Measurements from ENCODE around the gene IGFBP1. TPM values are rescaled to one million over a fixed set of nuclear protein-coding genes. Genes with fewer than 3 reads are reported as not detected.

IGFBP1 gene
- polyA plus RNA-seq, 2 of the 4 experiments (the other 2 are of a cell fraction): 4.4 to 8.4 TPM

DNA sequence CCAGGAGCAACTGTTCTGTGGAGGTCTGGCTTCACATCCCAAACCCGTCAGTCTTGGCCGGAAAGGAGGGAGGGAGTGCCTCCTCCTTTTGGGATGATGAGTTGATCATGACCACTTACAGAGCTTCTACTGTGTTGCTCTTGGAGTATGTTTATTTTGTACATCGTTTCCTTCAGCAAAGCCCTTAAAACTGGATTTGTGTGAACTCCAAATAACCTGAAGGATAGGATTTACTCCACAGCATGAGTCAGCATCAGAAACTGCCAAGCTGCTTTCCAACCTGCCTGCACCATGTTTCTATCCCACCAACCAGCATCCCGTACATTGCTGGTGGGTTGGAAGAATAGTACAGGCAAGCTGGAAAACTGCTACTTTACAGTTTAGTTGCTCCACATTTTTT is 18.9 kb upstream of the IGFBP1 start:
- H3K4me3 ChIP-seq: no peak overlapping the region
- WGBS (ENCODE audit: missing lambda C conversion rate): 54% methylated on average over 4 of the region's 4 CpGs
- ChIA-PET POLR2A (no interaction called here), CTCF (interaction anchor here (1.8 kb wide), 1 partner anchor 15 kb away, joined by 6 read pairs; no protein-coding TSS in a partner anchor)
- H3K27ac ChIP-seq: peak overlapping the region in 1 of 2 experiments; percentile 15; a peak in 2 of 6 replicates
- no peak for TF ChIP-seq HOXA7 (CRISPR knock-in tag; IDR thresholded peaks at IDR 0.05)
- no peak for TF ChIP-seq HDAC2 (IDR thresholded peaks at IDR 0.05)
- no peak for TF ChIP-seq RAD21 (conservative IDR thresholded peaks at IDR 0.05 in 1 of 2, IDR thresholded peaks at IDR 0.05 in 1 of 2)
- TF ChIP-seq HOXB5 (CRISPR knock-in tag; IDR thresholded peaks at IDR 0.05): no peak
- no peak for TF ChIP-seq SREBF2 (IDR thresholded peaks at IDR 0.05)
- TF ChIP-seq, protein P1, sequence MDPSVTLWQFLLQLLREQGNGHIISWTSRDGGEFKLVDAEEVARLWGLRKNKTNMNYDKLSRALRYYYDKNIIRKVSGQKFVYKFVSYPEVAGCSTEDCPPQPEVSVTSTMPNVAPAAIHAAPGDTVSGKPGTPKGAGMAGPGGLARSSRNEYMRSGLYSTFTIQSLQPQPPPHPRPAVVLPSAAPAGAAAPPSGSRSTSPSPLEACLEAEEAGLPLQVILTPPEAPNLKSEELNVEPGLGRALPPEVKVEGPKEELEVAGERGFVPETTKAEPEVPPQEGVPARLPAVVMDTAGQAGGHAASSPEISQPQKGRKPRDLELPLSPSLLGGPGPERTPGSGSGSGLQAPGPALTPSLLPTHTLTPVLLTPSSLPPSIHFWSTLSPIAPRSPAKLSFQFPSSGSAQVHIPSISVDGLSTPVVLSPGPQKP (IDR thresholded peaks at IDR 0.05; ENCODE audit: low read depth, low read length): no peak
- TF ChIP-seq JUNB (IDR thresholded peaks at IDR 0.05): no peak
- TF ChIP-seq POLR2A (IDR thresholded peaks at IDR 0.05; ENCODE audit: low read length): no peak
- TF ChIP-seq, protein P2, sequence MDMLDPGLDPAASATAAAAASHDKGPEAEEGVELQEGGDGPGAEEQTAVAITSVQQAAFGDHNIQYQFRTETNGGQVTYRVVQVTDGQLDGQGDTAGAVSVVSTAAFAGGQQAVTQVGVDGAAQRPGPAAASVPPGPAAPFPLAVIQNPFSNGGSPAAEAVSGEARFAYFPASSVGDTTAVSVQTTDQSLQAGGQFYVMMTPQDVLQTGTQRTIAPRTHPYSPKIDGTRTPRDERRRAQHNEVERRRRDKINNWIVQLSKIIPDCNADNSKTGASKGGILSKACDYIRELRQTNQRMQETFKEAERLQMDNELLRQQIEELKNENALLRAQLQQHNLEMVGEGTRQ (IDR thresholded peaks at IDR 0.05): no peak
- TF ChIP-seq BHLHE40 (IDR thresholded peaks at IDR 0.05; ENCODE audit: low read depth, low read length): no peak
- no peak for TF ChIP-seq PHF8 (IDR thresholded peaks at IDR 0.05; ENCODE audit: borderline replicate concordance, low read depth)
- no peak for TF ChIP-seq NFE2L2 (conservative IDR thresholded peaks at IDR 0.05; ENCODE audit: low read length)
- no peak for TF ChIP-seq JUN (IDR thresholded peaks at IDR 0.05)
- TF ChIP-seq, protein P3, sequence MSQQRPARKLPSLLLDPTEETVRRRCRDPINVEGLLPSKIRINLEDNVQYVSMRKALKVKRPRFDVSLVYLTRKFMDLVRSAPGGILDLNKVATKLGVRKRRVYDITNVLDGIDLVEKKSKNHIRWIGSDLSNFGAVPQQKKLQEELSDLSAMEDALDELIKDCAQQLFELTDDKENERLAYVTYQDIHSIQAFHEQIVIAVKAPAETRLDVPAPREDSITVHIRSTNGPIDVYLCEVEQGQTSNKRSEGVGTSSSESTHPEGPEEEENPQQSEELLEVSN (IDR thresholded peaks at IDR 0.05; ENCODE audit: borderline replicate concordance, low read depth): no peak
- no peak for TF ChIP-seq TFCP2L1 (CRISPR knock-in tag; IDR thresholded peaks at IDR 0.05)
- TF ChIP-seq FOSB (CRISPR knock-in tag; IDR thresholded peaks at IDR 0.05): no peak
- TF ChIP-seq, protein P4, sequence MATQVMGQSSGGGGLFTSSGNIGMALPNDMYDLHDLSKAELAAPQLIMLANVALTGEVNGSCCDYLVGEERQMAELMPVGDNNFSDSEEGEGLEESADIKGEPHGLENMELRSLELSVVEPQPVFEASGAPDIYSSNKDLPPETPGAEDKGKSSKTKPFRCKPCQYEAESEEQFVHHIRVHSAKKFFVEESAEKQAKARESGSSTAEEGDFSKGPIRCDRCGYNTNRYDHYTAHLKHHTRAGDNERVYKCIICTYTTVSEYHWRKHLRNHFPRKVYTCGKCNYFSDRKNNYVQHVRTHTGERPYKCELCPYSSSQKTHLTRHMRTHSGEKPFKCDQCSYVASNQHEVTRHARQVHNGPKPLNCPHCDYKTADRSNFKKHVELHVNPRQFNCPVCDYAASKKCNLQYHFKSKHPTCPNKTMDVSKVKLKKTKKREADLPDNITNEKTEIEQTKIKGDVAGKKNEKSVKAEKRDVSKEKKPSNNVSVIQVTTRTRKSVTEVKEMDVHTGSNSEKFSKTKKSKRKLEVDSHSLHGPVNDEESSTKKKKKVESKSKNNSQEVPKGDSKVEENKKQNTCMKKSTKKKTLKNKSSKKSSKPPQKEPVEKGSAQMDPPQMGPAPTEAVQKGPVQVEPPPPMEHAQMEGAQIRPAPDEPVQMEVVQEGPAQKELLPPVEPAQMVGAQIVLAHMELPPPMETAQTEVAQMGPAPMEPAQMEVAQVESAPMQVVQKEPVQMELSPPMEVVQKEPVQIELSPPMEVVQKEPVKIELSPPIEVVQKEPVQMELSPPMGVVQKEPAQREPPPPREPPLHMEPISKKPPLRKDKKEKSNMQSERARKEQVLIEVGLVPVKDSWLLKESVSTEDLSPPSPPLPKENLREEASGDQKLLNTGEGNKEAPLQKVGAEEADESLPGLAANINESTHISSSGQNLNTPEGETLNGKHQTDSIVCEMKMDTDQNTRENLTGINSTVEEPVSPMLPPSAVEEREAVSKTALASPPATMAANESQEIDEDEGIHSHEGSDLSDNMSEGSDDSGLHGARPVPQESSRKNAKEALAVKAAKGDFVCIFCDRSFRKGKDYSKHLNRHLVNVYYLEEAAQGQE (IDR thresholded peaks at IDR 0.05): no peak
- TF ChIP-seq RCOR1 (IDR thresholded peaks at IDR 0.05; ENCODE audit: low read depth, low read length): no peak
- no peak for TF ChIP-seq EP300 (IDR thresholded peaks at IDR 0.05)
- peak overlapping the region; percentile 12; the same call in 1 of the 3 replicates for H3K4me2 ChIP-seq
- DNase-seq (ENCODE audit: low read depth in 1 of 2, low spot score in 1 of 2): peak in 1 of 2 experiments; percentile 32
- FAIRE-seq: no peak
- no peak for ATAC-seq
- no peaks in the 10 kb centered on the region for H3K9me3 ChIP-seq
- peaks cover 12% of the 10 kb centered on the region; the same call in 2 of the 3 replicates for H3K4me1 ChIP-seq

DNA sequence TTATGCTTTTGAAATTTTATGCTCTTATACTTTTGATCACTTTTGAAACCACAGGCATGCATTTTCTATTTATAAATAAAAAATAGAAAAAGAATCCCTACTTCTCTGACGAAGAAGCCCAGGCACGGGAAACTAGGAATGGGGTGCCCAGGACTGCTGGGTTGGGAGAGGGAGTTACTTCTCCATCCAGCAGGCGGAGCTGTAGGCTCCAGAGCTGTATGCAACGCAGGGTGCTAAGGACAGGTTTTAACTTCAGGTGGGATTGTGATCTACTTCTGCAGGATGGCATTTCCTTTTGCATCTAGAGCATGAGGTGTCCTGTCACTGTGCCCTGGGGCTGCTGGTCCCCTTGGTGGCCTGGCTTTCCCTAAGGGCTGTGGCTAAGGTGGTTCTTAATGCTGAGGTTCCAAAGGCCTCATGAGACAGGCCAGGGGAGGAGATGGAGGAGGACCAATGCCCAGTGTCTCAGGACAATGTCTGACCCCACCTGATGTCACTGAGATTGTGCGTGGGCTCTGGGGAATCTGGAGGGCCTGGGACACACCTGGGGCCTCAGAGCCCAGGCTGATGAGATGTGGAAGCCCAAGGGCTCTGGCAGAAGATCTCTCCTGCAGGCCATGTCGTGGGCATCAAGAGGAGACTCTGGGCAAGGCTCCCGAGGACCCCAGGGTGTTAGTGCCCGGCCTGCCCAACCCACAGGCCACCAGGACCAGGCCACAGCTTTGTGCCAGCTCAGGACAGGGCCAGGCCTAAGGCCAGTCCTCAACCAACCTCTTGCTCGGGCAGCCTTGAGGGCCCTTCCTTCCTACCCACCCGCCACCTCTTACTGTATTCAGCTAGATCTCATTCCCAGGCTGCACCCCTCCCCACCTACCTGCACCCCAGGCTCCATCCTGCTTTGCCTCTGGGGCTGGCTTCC is 15.9 kb upstream of the IGFBP1 start:
- FAIRE-seq (no peak), ATAC-seq (peak; percentile 70 to 93; a peak in 3 of 6 replicates), DNase-seq (ENCODE audit: low read depth in 1 of 2, low spot score in 1 of 2) (peak in 1 of 2 experiments; percentile 26)
- no peak overlapping the region for H3K4me2 ChIP-seq
- H3K4me3 ChIP-seq: no peak overlapping the region
- peaks cover 20% of the 10 kb centered on the region; the same call in 2 of the 3 replicates for H3K4me1 ChIP-seq
- H3K9me3 ChIP-seq: no peaks in the 10 kb centered on the region
- POLR2A ChIA-PET: no interaction called here
- H3K27ac ChIP-seq: 0 out of 6 replicates have a peak overlapping the region, but pooled peaks of 1 of the 2 experiments have one; percentile 18
- 49% methylated on average over 8 of the region's 10 CpGs for WGBS (ENCODE audit: missing lambda C conversion rate)
- CTCF ChIA-PET: interaction anchor here (0.7 to 1.4 kb wide), 9 partner anchors 9 to 1308 kb away, joined by 3 to 6 read pairs (median 3); no protein-coding TSS in a partner anchor
- no peak for TF ChIP-seq HOXB5 (CRISPR knock-in tag; IDR thresholded peaks at IDR 0.05)
- peak; percentile 53 to 66 for TF ChIP-seq RAD21 (conservative IDR thresholded peaks at IDR 0.05 in 1 of 2, IDR thresholded peaks at IDR 0.05 in 1 of 2)
- no peak for TF ChIP-seq EP300 (IDR thresholded peaks at IDR 0.05)
- no peak for TF ChIP-seq KDM1A (IDR thresholded peaks at IDR 0.05; ENCODE audit: low read depth)
- TF ChIP-seq POLR2A (IDR thresholded peaks at IDR 0.05; ENCODE audit: low read length): no peak
- no peak for TF ChIP-seq RFX5 (IDR thresholded peaks at IDR 0.05)
- no peak for TF ChIP-seq HOXA7 (CRISPR knock-in tag; IDR thresholded peaks at IDR 0.05)
- TF ChIP-seq POLR2AphosphoS2 (conservative IDR thresholded peaks at IDR 0.05; ENCODE audit: low read length): no peak
- no peak for TF ChIP-seq HOXB13 (CRISPR knock-in tag; IDR thresholded peaks at IDR 0.05; ENCODE audit: low read depth)
- TF ChIP-seq EHMT2 (IDR thresholded peaks at IDR 0.05; ENCODE audit: low read depth): no peak
- no peak for TF ChIP-seq NR3C1 (IDR thresholded peaks at IDR 0.05)
- no peak for TF ChIP-seq CHD2 (IDR thresholded peaks at IDR 0.05; ENCODE audit: low read length, partially characterized antibody)
- TF ChIP-seq, protein P5, sequence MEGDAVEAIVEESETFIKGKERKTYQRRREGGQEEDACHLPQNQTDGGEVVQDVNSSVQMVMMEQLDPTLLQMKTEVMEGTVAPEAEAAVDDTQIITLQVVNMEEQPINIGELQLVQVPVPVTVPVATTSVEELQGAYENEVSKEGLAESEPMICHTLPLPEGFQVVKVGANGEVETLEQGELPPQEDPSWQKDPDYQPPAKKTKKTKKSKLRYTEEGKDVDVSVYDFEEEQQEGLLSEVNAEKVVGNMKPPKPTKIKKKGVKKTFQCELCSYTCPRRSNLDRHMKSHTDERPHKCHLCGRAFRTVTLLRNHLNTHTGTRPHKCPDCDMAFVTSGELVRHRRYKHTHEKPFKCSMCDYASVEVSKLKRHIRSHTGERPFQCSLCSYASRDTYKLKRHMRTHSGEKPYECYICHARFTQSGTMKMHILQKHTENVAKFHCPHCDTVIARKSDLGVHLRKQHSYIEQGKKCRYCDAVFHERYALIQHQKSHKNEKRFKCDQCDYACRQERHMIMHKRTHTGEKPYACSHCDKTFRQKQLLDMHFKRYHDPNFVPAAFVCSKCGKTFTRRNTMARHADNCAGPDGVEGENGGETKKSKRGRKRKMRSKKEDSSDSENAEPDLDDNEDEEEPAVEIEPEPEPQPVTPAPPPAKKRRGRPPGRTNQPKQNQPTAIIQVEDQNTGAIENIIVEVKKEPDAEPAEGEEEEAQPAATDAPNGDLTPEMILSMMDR (IDR thresholded peaks at IDR 0.05): peak; percentile 57
- peak; percentile 55 for TF ChIP-seq SMC3 (IDR thresholded peaks at IDR 0.05)
- no peak for TF ChIP-seq MYC (IDR thresholded peaks at IDR 0.05; ENCODE audit: borderline replicate concordance, low read length)
